Prostate gland (tissue), 2 donors: ENCODE measurements around the gene IL17RB. TPM values are rescaled to one million over a fixed set of nuclear protein-coding genes. Genes with fewer than 3 reads are reported as not detected.

Source experiments
- DNase-seq: peaks from one replicate; pipeline ENCODE4 v3.0.0-alpha.2; 2019; ENCODE audit warnings: low spot score
- H3K27ac ChIP-seq, 2 donors: fragments of 200-600 bp; sonication (generic); 2 replicates each; pipeline ENCODE4 v1.5.1; 2017 to 2019
- H3K27me3 ChIP-seq: fragments of 200-600 bp; sonication (generic); replicated peaks from 2 replicates; pipeline ENCODE4 v1.5.1; 2019; ENCODE audit not compliant: insufficient read depth
- H3K36me3 ChIP-seq, 2 donors: fragments of 200-600 bp; sonication (generic); 1 replicate in 1 of 2; 2 replicates in 1 of 2; pipeline versions ENCODE4 v1.5.1 to v1.8.1; 2017 to 2019
- H3K4me1 ChIP-seq: fragments of 200-600 bp; sonication (generic); replicated peaks from 2 replicates; pipeline ENCODE4 v1.5.1; 2019
- H3K4me3 ChIP-seq, 2 donors: fragments of 200-600 bp; sonication (generic); 2 replicates each; pipeline ENCODE4 v1.5.1; 2017 to 2019
- H3K9me3 ChIP-seq: fragments of 200-600 bp; sonication (generic); 2 replicates; pipeline ENCODE4 v1.5.1; 2017
- POLR2A ChIP-seq: fragments of 450-650 bp; IDR thresholded peaks from one replicate; pipeline ENCODE4 v1.6.1; 2016; ENCODE audit warnings: antibody characterized with exemption, mild to moderate bottlenecking
- POLR2AphosphoS5 ChIP-seq: sonication (generic); formaldehyde crosslinking; IDR thresholded peaks from one replicate; pipeline ENCODE4 v1.6.1; 2017; ENCODE audit warnings: antibody characterized with exemption
- WGBS: methylation state at CpG from one replicate; pipeline ENCODE4 v1.1.5; 2018; 5-methylcytosine and 5-hydroxymethylcytosine counted together
- intact Hi-C: fragments of 100-400 bp; cut with DNase I; formaldehyde crosslinking; loops from one replicate; pipeline ENCODE4 v1.14.2; 2022
- total RNA-seq, 2 donors: library from RNA; depleted of rRNA; stranded (reverse); fragments of >200 nt; gene quantifications; one replicate each; pipeline ENCODE4 v1.1.0, GENCODE V29; 2016
- TF ChIP-seq, protein P1 (sequence below), 4 experiments: fragments of 200-600 bp in 2 of 4; fragments of 450-650 bp in 2 of 4; sonication (generic) in 2 of 4; IDR thresholded peaks; 1 replicate in 3 of 4; 2 replicates in 1 of 4; pipeline ENCODE4 v1.5.1; 2016 to 2019; ENCODE audit warnings: antibody characterized with exemption in 4 of 4, mild to moderate bottlenecking in 2 of 4, moderate library complexity in 2 of 4

IL17RB gene
- total RNA-seq, 2 donors from 2014 or later, result 6.0 to 14.3 TPM

DNA sequence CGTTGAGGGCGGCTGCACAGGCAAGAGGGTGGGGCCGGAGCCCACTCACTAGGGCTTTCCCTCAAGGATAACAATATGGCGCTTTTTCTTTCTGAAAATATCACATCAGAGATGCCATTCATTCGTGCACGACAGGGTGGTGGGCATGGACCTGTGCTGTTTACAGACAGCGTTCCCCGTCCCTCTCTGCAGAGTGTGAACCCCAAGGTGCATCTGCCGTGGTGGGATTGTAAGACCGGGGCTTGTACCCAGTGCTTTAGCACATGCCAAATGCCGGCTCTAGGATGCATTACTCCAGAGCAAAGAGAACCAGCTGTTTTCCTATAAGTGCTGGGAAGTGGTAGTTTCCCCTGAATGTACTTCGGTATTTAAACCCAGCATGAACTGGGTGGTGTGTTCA, 37.1 kb upstream of the IL17RB start:
- Histone ChIP-seq H3K9me3 (no peaks in the 10 kb centered on the region), H3K4me1 (no peaks in the 10 kb centered on the region), H3K4me3 (no peak overlapping the region), H3K27me3 (no peaks in the 10 kb centered on the region), H3K27ac (no peak overlapping the region), H3K36me3 (no peaks in the 10 kb centered on the region)
- DNase-seq, result no peak
- TF ChIP-seq POLR2AphosphoS5 (no peak), POLR2A (no peak)
- TF ChIP-seq, protein P1, sequence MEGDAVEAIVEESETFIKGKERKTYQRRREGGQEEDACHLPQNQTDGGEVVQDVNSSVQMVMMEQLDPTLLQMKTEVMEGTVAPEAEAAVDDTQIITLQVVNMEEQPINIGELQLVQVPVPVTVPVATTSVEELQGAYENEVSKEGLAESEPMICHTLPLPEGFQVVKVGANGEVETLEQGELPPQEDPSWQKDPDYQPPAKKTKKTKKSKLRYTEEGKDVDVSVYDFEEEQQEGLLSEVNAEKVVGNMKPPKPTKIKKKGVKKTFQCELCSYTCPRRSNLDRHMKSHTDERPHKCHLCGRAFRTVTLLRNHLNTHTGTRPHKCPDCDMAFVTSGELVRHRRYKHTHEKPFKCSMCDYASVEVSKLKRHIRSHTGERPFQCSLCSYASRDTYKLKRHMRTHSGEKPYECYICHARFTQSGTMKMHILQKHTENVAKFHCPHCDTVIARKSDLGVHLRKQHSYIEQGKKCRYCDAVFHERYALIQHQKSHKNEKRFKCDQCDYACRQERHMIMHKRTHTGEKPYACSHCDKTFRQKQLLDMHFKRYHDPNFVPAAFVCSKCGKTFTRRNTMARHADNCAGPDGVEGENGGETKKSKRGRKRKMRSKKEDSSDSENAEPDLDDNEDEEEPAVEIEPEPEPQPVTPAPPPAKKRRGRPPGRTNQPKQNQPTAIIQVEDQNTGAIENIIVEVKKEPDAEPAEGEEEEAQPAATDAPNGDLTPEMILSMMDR (IDR thresholded peaks at IDR 0.05), result no peak
- intact Hi-C loops, result no loop called here
- WGBS, result 84% methylated on average over 12 of the region's 12 CpGs

DNA sequence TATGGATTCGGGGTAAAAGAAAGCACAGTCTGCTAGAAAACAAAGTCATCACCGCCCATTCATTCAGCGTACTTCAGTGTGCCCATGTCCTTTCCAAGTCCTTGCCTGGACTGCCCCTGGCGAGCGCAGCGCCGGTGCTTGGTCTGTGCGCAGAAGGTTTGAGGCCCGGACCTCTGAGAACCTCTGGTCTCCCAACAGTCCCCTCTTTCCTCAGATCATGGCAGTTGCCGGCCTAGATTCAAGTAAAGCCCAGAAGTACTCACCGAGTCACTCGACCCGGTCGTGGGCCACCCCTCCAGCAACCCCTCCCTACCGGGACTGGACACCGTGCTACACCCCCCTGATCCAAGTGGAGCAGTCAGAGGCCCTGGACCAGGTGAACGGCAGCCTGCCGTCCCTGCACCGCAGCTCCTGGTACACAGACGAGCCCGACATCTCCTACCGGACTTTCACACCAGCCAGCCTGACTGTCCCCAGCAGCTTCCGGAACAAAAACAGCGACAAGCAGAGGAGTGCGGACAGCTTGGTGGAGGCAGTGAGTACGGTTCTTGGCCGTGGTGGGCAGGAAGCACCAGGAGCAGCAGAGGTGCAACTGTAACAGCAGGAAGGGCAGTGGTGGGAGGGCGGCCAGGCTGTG, 36.5 kb upstream of the IL17RB start:
- H3K4me3 ChIP-seq, result no peak overlapping the region
- H3K9me3 ChIP-seq, result no peaks in the 10 kb centered on the region
- no peaks in the 10 kb centered on the region for H3K4me1 ChIP-seq
- TF ChIP-seq POLR2AphosphoS5, result no peak
- TF ChIP-seq POLR2A, result no peak
- TF ChIP-seq, protein P1 (IDR thresholded peaks at IDR 0.05), result no peak
- no peak for DNase-seq
- intact Hi-C loops, result no loop called here
- H3K27ac ChIP-seq, result no peak overlapping the region
- whole genome bisulfite sequencing, result 91% methylated on average over 28 of the region's 28 CpGs
- H3K36me3 ChIP-seq, result no peaks in the 10 kb centered on the region
- no peaks in the 10 kb centered on the region for H3K27me3 ChIP-seq

DNA sequence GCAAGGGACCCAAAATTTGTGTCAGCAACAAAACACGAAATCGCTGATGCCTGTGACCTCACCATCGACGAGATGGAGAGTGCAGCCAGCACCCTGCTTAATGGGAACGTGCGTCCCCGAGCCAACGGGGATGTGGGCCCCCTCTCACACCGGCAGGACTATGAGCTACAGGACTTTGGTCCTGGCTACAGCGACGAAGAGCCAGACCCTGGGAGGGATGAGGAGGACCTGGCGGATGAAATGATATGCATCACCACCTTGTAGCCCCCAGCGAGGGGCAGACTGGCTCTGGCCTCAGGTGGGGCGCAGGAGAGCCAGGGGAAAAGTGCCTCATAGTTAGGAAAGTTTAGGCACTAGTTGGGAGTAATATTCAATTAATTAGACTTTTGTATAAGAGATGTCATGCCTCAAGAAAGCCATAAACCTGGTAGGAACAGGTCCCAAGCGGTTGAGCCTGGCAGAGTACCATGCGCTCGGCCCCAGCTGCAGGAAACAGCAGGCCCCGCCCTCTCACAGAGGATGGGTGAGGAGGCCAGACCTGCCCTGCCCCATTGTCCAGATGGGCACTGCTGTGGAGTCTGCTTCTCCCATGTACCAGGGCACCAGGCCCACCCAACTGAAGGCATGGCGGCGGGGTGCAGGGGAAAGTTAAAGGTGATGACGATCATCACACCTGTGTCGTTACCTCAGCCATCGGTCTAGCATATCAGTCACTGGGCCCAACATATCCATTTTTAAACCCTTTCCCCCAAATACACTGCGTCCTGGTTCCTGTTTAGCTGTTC, 35.0 kb upstream of the IL17RB start:
- intact Hi-C loops, result no loop called here
- no peaks in the 10 kb centered on the region for H3K27me3 ChIP-seq
- no peak overlapping the region for H3K27ac ChIP-seq
- WGBS, result 90% methylated on average over 23 of the region's 24 CpGs
- TF ChIP-seq POLR2AphosphoS5, result no peak
- TF ChIP-seq POLR2A, result no peak
- TF ChIP-seq, protein P1 (IDR thresholded peaks at IDR 0.05), result no peak
- no peaks in the 10 kb centered on the region for H3K9me3 ChIP-seq
- no peaks in the 10 kb centered on the region for H3K36me3 ChIP-seq
- no peaks in the 10 kb centered on the region for H3K4me1 ChIP-seq
- no peak for DNase-seq
- H3K4me3 ChIP-seq, result no peak overlapping the region

DNA sequence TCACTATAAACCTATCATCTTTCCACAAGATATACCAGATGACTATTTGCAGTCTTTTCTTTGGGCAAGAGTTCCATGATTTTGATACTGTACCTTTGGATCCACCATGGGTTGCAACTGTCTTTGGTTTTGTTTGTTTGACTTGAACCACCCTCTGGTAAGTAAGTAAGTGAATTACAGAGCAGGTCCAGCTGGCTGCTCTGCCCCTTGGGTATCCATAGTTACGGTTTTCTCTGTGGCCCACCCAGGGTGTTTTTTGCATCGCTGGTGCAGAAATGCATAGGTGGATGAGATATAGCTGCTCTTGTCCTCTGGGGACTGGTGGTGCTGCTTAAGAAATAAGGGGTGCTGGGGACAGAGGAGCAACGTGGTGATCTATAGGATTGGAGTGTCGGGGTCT, 33.9 kb upstream of the IL17RB start:
- DNase-seq, result no peak
- Histone ChIP-seq H3K36me3 (peaks cover 0 to 3% of the 10 kb centered on the region in 2 donors), H3K4me1 (no peaks in the 10 kb centered on the region), H3K4me3 (no peak overlapping the region), H3K27ac (no peak overlapping the region), H3K27me3 (no peaks in the 10 kb centered on the region), H3K9me3 (no peaks in the 10 kb centered on the region)
- TF ChIP-seq POLR2AphosphoS5, result no peak
- TF ChIP-seq POLR2A, result no peak
- TF ChIP-seq, protein P1 (IDR thresholded peaks at IDR 0.05), result no peak
- WGBS, result 66% methylated on average over 4 of the region's 4 CpGs
- intact Hi-C loops, result no loop called here

DNA sequence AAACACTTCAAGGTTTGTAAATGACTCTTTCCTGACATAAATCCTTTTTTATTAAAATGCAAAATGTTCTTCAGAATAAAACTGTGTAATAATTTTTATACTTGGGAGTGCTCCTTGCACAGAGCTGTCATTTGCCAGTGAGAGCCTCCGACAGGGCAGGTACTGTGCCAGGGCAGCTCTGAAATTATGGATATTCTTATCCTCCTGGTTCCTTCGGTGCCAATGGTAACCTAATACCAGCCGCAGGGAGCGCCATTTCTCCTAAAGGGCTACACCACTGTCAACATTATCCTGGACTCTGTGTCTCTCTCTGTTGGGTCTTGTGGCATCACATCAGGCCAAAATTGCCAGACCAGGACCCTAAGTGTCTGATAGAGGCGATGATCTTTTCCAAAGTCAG, 33.1 kb upstream of the IL17RB start:
- no peak for DNase-seq
- no peak overlapping the region for H3K4me3 ChIP-seq
- intact Hi-C loops, result no loop called here
- no peaks in the 10 kb centered on the region for H3K27me3 ChIP-seq
- H3K4me1 ChIP-seq, result no peaks in the 10 kb centered on the region
- peaks cover 0 to 3% of the 10 kb centered on the region in 2 donors for H3K36me3 ChIP-seq
- H3K27ac ChIP-seq, result no peak overlapping the region
- no peaks in the 10 kb centered on the region for H3K9me3 ChIP-seq
- 74% methylated on average over 5 of the region's 5 CpGs for WGBS
- TF ChIP-seq POLR2A (no peak), POLR2AphosphoS5 (no peak)
- TF ChIP-seq, protein P1 (IDR thresholded peaks at IDR 0.05), result no peak
